Suprapubic skin (tissue), 4 donors: ENCODE measurements around the gene PLXNB1.

ENCODE experiments used
- CTCF ChIP-seq, 2 donors: fragments of 200-600 bp in 1 of 2; fragments of 450-650 bp in 1 of 2; sonication (generic) in 1 of 2; IDR thresholded peaks; one replicate each; pipeline ENCODE4 v1.5.1; 2016 to 2019; ENCODE audit warnings: antibody characterized with exemption in 2 of 2, mild to moderate bottlenecking in 1 of 2, moderate library complexity in 1 of 2
- EP300 ChIP-seq: sonication (generic); formaldehyde crosslinking; IDR thresholded peaks from one replicate; pipeline ENCODE4 v1.6.1; 2017; ENCODE audit warnings: antibody characterized with exemption
- POLR2A ChIP-seq, 2 donors: fragments of 450-650 bp; IDR thresholded peaks; one replicate each; pipeline ENCODE4 v1.6.1; 2017; ENCODE audit warnings: antibody characterized with exemption in 2 of 2, mild to moderate bottlenecking in 2 of 2, moderate library complexity in 2 of 2
- POLR2AphosphoS5 ChIP-seq, 3 donors: sonication (generic); formaldehyde crosslinking; IDR thresholded peaks; one replicate each; pipeline ENCODE4 v1.6.1; 2017; ENCODE audit warnings: antibody characterized with exemption in 3 of 3

- TF ChIP-seq POLR2A (IDR thresholded peaks at IDR 0.05) (no peak), CTCF (IDR thresholded peaks at IDR 0.05) (no peak), POLR2AphosphoS5 (IDR thresholded peaks at IDR 0.05) (no peak), EP300 (no peak)
Measured at GRCh38 chr3:48423883-48424695, 5.8 kb downstream of the PLXNB1 start.
